IPS DF 4.7 (cell line): ENCODE measurements around the gene SKIDA1.

Experiments
- DNase-seq: peaks from one replicate; pipeline ENCODE4 v3.0.0-alpha.2; 2013; ENCODE audit warnings: low spot score; ENCODE audit errors: extremely low read depth

The SKIDA1 gene

GRCh38 chr10:21529032-21529910, 3.8 kb upstream of the SKIDA1 start:
- DNase-seq = no peak

- DNase-seq = no peak
Measured at GRCh38 chr10:21528236-21529031, 3.0 kb upstream of the SKIDA1 start.

- DNase-seq = no peak
Measured at GRCh38 chr10:21527598-21528235, 2.2 kb upstream of the SKIDA1 start.

GRCh38 chr10:21526860-21527597, 1.5 kb upstream of the SKIDA1 start:
- DNase-seq = no peak

GRCh38 chr10:21526188-21526859, 842 bp upstream of the SKIDA1 start:
- DNase-seq = no peak

- no peak for DNase-seq
Measured at GRCh38 chr10:21524526-21525366, 736 bp downstream of the SKIDA1 start.

DNA sequence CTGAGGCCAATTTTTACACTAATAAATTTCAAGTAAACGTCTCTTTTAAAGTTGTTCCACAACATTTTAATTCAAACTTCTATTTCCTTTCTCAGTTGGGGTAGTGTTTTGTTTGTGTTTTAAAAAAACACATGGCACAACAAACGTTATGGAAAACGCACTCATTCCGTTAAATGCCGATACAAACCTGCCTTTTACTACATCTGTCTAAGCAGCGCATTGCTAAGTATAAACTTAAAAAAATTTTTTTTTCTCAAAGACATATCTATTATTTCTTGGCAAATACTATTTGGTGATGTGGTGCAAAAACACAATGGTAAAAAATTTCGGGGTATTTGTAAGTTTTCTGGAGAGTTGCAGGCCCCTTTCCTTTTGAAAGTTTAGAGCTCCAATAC, 1.4 kb downstream of the SKIDA1 start:
- no peak for DNase-seq

- no peak for DNase-seq
Measured at GRCh38 chr10:21523557-21524008, 1.9 kb downstream of the SKIDA1 start.

DNA sequence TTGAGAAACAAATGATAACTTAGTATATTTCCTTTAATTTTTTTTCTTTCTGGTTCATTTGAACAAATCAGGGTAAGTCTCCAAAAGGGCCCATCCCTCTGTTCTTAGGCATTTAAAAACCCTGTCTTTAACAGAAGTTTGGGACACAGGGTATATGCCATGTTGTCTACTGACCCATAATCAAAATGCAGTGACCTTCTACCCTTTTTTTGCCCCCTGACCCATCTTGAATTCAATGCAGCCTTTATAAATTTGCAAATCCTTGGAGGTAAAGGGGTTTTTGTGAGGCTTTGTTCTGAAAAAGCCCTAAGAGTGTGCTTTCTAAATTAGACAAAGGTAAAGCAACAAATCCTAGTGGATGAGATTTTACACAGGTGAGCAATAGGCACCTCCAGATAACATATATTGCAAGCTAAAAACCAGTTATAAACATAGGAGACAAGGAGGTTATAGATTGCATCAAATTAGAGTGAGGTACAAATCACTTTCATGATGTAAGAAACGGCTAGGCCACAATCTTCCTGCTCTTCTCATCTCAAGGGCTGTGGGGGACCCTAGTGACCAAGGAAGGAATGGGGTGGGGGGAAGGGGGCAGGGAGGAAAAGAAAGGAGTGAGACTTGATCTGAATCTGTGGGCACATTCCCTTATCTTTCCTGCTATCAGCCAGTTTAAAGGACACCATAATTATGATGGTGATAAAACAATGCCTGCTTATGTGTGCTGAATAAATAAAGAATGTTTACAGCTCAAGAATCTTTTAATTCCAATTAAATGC, 2.7 kb downstream of the SKIDA1 start:
- no peak for DNase-seq

DNA sequence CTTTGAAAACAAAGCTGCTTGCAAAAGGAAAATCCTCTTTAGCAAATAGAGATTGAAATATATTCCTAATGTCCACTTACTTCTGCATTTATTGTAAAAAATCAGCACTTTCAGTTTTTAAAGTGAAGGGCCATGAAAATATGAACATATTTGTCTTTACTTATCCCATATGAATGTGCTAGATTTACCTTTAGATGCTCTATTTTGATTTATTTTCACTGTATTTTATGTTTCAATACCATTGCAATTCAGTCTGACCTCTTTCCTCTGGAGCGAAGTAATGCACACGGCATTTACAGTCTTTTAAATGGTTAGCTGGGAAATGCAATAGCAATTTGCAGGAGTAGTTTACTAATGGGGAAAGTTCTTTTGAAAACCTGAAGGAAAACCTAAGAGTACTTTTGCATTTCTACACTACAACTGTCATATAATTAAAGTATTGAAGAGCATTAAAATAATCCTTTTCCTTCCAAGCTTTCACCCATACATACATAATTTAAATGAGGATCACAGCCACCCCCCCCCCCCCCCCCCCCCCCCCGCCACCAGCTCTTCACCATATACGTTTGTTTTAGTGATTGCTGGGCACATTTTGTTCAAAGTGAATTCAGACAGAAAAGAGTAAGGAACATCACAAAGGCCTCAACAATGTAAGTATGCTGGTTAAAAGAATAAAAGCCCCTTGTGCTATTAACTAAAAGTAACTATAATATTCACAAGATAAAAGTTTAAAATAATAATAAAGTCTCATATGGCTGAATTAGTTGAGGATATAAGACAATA, 3.5 kb downstream of the SKIDA1 start:
- DNase-seq = no peak

DNA sequence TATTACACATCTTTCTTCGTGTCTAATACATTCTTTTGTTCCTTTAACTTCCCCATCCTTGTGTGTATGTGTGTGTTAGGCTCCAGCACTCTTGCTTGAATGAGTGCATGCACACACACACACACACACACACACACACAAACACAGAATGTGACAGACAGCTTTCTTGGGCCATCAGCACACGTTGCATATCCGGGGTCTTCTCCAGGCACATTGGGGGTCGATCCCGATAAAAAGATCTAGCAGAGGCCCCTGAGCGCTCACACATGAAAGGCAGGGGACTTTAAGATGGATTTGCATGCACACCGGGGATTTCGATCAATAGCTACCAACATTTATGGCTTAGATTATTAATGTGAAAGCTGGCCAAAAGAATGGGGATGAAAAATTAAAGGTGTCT, 4.5 kb downstream of the SKIDA1 start:
- DNase-seq = no peak

DNA sequence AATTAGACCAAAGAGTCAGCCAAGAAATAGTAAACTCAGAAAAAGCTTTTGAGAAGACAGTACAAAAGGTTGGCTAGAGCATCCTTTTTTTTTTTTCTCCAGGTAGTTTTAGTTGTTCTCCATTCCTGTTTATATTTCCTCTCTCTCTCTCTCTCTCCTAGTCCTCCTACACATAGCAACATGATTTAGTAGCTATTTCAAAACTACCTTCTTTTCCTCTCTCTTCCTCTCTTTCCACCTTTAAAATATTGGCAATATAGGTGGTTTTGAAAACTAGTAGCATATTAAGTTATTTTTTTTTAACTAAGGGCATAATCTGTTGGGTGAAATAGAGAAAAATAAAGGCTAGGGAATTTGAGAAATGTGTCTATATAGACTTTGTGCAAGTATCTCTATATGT, 5.0 kb downstream of the SKIDA1 start:
- no peak for DNase-seq

GRCh38 chr10:21519941-21520436, 5.5 kb downstream of the SKIDA1 start:
- no peak for DNase-seq

DNA sequence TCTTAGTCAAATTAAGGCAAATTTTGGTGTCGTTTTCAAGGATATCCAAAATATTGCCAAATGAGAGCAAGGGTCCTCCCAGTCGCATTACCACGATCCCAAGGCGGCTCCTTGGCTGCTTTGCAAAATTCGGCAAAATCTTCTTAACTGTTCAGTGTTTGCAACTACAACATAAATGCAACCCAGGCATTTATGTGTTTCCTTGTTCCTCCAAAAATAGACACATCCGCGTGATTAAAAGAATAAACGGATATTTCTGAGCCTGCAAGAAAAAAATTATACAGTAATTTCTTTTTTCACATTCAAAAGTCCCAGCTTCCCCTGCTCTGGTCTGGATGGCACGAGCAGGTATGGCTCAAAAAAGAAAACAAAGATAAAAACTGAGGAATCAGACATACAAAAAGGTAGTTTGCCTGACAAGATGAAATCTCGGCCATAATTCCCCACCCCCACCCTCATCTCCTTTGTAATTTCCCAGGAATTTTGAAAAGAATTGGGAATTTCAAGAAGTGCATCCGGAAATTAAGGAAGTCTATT, 6.0 kb downstream of the SKIDA1 start:
- DNase-seq = no peak

DNA sequence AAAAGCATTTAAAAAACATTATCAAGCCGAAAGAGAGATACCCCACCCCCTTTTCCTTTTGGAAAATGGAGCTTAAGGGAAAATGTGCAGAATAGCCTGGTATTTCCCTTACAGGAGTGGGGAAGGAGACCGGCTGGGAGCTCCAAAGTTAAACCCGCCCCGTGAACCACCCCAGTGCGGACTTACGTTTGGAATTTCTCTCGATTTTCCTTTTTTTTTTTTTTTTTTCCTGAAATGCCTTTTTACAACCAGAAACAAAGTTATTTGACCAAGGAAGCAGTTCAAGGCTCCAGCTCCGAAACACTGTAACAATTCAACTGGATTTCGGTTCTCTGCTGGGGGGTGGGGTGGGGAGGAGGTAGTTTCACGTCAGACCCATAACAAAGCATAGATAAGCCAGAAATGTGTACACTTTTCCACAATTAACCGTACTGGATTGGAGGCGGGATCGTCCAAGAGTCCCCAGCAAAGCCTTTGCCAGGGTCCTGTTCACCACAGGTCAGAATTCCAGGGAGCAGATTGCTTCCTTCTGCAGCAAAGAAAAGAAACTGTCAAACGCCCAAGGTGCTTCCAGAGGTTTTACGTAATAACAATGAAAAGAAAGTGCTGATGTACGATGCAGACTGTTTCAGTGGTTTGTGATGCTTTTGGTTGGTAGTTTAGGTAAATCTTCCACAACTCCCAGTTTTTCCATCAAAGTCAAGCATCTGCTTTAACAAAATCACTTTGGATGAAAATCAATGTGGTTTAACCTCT, 6.7 kb downstream of the SKIDA1 start:
- DNase-seq = no peak

GRCh38 chr10:21518149-21518640, 7.3 kb downstream of the SKIDA1 start:
- no peak for DNase-seq
